ENCODE measurements around the gene SLC16A1.
"Not testable (repeated sequence)": the region's sequence is repeated elsewhere in the genome, so short reads cannot be mapped to it uniquely, and the experiment has no call there.

Gene SLC16A1

GRCh38 chr1:112960384-112960783 is 4.4 kb upstream of the SLC16A1 start:
- H3K27ac ChIP-seq = no peak overlapping the region

GRCh38 chr1:112958236-112958635 is 2.2 kb upstream of the SLC16A1 start:
- DNase-seq; in situ Hi-C loops (cut with HindIII; ENCODE audit: low pct_ligation_motif_present, low sequenced_read_pairs); H3K27me3 ChIP-seq (replicated peaks); H3K27ac ChIP-seq: not testable (repeated sequence)
- H3K36me3 ChIP-seq (replicated peaks) = peaks cover 14% of the 10 kb centered on the region
- H3K4me3 ChIP-seq (ENCODE audit: low read depth, low read length) = peak overlapping the region; percentile 92

More at GRCh38 chr1:112960384-112960783, 4.4 kb upstream of the SLC16A1 start:
- no peaks in the 10 kb centered on the region for H3K27me3 ChIP-seq (replicated peaks)
- no peak overlapping the region for H3K4me3 ChIP-seq (ENCODE audit: low read depth, low read length)
- peaks cover 21% of the 10 kb centered on the region for H3K36me3 ChIP-seq (replicated peaks)
- in situ Hi-C loops (cut with HindIII; ENCODE audit: low pct_ligation_motif_present, low sequenced_read_pairs) = no loop called here
- TF ChIP-seq CTCF (IDR thresholded peaks at IDR 0.05; ENCODE audit: low read depth, low read length, missing control alignments) = no peak
- no peak for DNase-seq

- no peaks in the 10 kb centered on the region for H3K27me3 ChIP-seq (replicated peaks)
- in situ Hi-C loops (cut with HindIII; ENCODE audit: low pct_ligation_motif_present, low sequenced_read_pairs) = no loop called here
- TF ChIP-seq CTCF (IDR thresholded peaks at IDR 0.05; ENCODE audit: low read depth, low read length, missing control alignments) = no peak
- peak overlapping the region; percentile 82 for H3K27ac ChIP-seq
- peak; percentile 88 for DNase-seq
- H3K4me3 ChIP-seq (ENCODE audit: low read depth, low read length) = peak overlapping the region; percentile 92
- H3K36me3 ChIP-seq (replicated peaks) = peaks cover 14% of the 10 kb centered on the region
These were observed 1.3 kb upstream of the SLC16A1 start for GRCh38 chr1:112957133-112957812.

GRCh38 chr1:112956544-112957132 is 642 bp upstream of the SLC16A1 start:
- in situ Hi-C loops (cut with HindIII; ENCODE audit: low pct_ligation_motif_present, low sequenced_read_pairs) = no loop called here
- TF ChIP-seq CTCF (IDR thresholded peaks at IDR 0.05; ENCODE audit: low read depth, low read length, missing control alignments) = no peak
- DNase-seq = peak; percentile 38
- peaks cover 10% of the 10 kb centered on the region for H3K36me3 ChIP-seq (replicated peaks)
- H3K27ac ChIP-seq = peak overlapping the region; percentile 82
- H3K4me3 ChIP-seq (ENCODE audit: low read depth, low read length) = peak overlapping the region; percentile 92
- H3K27me3 ChIP-seq (replicated peaks) = no peaks in the 10 kb centered on the region

GRCh38 chr1:112954945-112955772 is 837 bp downstream of the SLC16A1 start:
- in situ Hi-C loops (cut with HindIII; ENCODE audit: low pct_ligation_motif_present, low sequenced_read_pairs) = no loop called here
- no peaks in the 10 kb centered on the region for H3K27me3 ChIP-seq (replicated peaks)
- peak overlapping the region; percentile 92 for H3K4me3 ChIP-seq (ENCODE audit: low read depth, low read length)
- no peaks in the 10 kb centered on the region for H3K36me3 ChIP-seq (replicated peaks)
- DNase-seq = peak; percentile 54
- no peak for TF ChIP-seq CTCF (IDR thresholded peaks at IDR 0.05; ENCODE audit: low read depth, low read length, missing control alignments)
- peak overlapping the region; percentile 82 for H3K27ac ChIP-seq

GRCh38 chr1:112954017-112954650 is 1.9 kb downstream of the SLC16A1 start:
- Histone ChIP-seq H3K27ac (peak overlapping the region; percentile 11), H3K27me3 (replicated peaks) (no peaks in the 10 kb centered on the region), H3K36me3 (replicated peaks) (no peaks in the 10 kb centered on the region), H3K4me3 (ENCODE audit: low read depth, low read length) (peak overlapping the region; percentile 92)
- in situ Hi-C loops (cut with HindIII; ENCODE audit: low pct_ligation_motif_present, low sequenced_read_pairs) = no loop called here
- no peak for TF ChIP-seq CTCF (IDR thresholded peaks at IDR 0.05; ENCODE audit: low read depth, low read length, missing control alignments)
- no peak for DNase-seq
